ENCODE measurements around the gene NEUROD2.

The NEUROD2 gene

GRCh38 chr17:39639566-39640458 lies 32.1 kb upstream of the NEUROD2 start:
- no peaks in the 10 kb centered on the region for H3K36me3 ChIP-seq (ENCODE audit: insufficient read depth, insufficient read length, low read length)
- no peak overlapping the region for H3K4me3 ChIP-seq (ENCODE audit: insufficient read length, low read depth)
- TF ChIP-seq YY1 (IDR thresholded peaks at IDR 0.05; ENCODE audit: insufficient read depth, insufficient read length) (no peak), SUZ12 (IDR thresholded peaks at IDR 0.05; ENCODE audit: extremely low read depth, insufficient read depth, insufficient read length) (no peak), ZNF274 (IDR thresholded peaks at IDR 0.05; ENCODE audit: low read depth, low read length) (no peak)
- H3K9me3 ChIP-seq (ENCODE audit: insufficient read depth, low read length) = no peaks in the 10 kb centered on the region
- H3K4me1 ChIP-seq (ENCODE audit: insufficient read depth, insufficient read length) = peaks cover 40% of the 10 kb centered on the region
- H3K27me3 ChIP-seq (ENCODE audit: insufficient read depth, insufficient read length) = peaks cover 4% of the 10 kb centered on the region
- peak overlapping the region; percentile 54 for H3K9ac ChIP-seq (ENCODE audit: insufficient read length, low read depth)
- no peak for DNase-seq (ENCODE audit: low read depth, low spot score)

DNA sequence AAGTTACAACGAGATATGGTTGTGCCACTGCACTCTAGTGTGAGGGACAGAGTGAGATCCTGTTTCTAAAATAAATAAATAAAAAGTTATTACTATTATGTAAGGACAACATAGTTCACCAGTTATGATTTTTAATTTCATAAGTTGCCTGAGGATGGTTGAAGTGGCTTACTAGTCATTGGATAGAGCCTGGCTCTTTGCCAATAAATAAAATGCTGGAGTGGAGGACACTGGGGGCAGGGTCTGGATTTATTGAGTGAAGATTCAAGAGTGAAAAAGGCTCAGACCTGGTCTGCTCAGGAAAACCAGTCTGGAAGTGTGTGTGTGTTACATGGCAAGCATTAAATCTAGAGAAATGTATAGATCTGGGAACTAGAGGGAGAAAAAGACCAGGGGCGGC lies 31.3 kb upstream of the NEUROD2 start:
- peak overlapping the region; percentile 3 for H3K9ac ChIP-seq (ENCODE audit: insufficient read length, low read depth)
- TF ChIP-seq ZNF274 (IDR thresholded peaks at IDR 0.05; ENCODE audit: low read depth, low read length) (no peak), YY1 (IDR thresholded peaks at IDR 0.05; ENCODE audit: insufficient read depth, insufficient read length) (no peak), SUZ12 (IDR thresholded peaks at IDR 0.05; ENCODE audit: extremely low read depth, insufficient read depth, insufficient read length) (no peak)
- peaks cover 4% of the 10 kb centered on the region for H3K27me3 ChIP-seq (ENCODE audit: insufficient read depth, insufficient read length)
- no peaks in the 10 kb centered on the region for H3K9me3 ChIP-seq (ENCODE audit: insufficient read depth, low read length)
- H3K36me3 ChIP-seq (ENCODE audit: insufficient read depth, insufficient read length, low read length) = no peaks in the 10 kb centered on the region
- H3K4me3 ChIP-seq (ENCODE audit: insufficient read length, low read depth) = no peak overlapping the region
- DNase-seq (ENCODE audit: low read depth, low spot score) = no peak
- peaks cover 38% of the 10 kb centered on the region for H3K4me1 ChIP-seq (ENCODE audit: insufficient read depth, insufficient read length)

GRCh38 chr17:39638317-39638716 lies 30.6 kb upstream of the NEUROD2 start:
- TF ChIP-seq SUZ12 (IDR thresholded peaks at IDR 0.05; ENCODE audit: extremely low read depth, insufficient read depth, insufficient read length) (no peak), YY1 (IDR thresholded peaks at IDR 0.05; ENCODE audit: insufficient read depth, insufficient read length) (no peak), ZNF274 (IDR thresholded peaks at IDR 0.05; ENCODE audit: low read depth, low read length) (no peak)
- H3K4me1 ChIP-seq (ENCODE audit: insufficient read depth, insufficient read length) = peaks cover 36% of the 10 kb centered on the region

GRCh38 chr17:39636927-39637736 lies 29.4 kb upstream of the NEUROD2 start, which contains the start of gene STARD3:
STARD3 (plus strand) TSS chr17:39637144; CDS start chr17:39653532, 16,388 bp downstream.
- Histone ChIP-seq H3K36me3 (ENCODE audit: insufficient read depth, insufficient read length, low read length) (no peaks in the 10 kb centered on the region), H3K9ac (ENCODE audit: insufficient read length, low read depth) (peak within 1 kb of the TSS; percentile 95), H3K4me1 (ENCODE audit: insufficient read depth, insufficient read length) (peaks cover 37% of the 10 kb centered on the region), H3K9me3 (ENCODE audit: insufficient read depth, low read length) (no peaks in the 10 kb centered on the region), H3K4me3 (ENCODE audit: insufficient read length, low read depth) (peak within 1 kb of the TSS; percentile 83), H3K27me3 (ENCODE audit: insufficient read depth, insufficient read length) (peaks cover 4% of the 10 kb centered on the region)
- peak; percentile 79 for DNase-seq (ENCODE audit: low read depth, low spot score)
- TF ChIP-seq SUZ12 (IDR thresholded peaks at IDR 0.05; ENCODE audit: extremely low read depth, insufficient read depth, insufficient read length) (no peak), ZNF274 (IDR thresholded peaks at IDR 0.05; ENCODE audit: low read depth, low read length) (no peak), YY1 (IDR thresholded peaks at IDR 0.05; ENCODE audit: insufficient read depth, insufficient read length) (no peak)

More at GRCh38 chr17:39638317-39638716, 30.6 kb upstream of the NEUROD2 start:
- H3K36me3 ChIP-seq (ENCODE audit: insufficient read depth, insufficient read length, low read length) = no peaks in the 10 kb centered on the region
- DNase-seq (ENCODE audit: low read depth, low spot score) = no peak
- no peaks in the 10 kb centered on the region for H3K9me3 ChIP-seq (ENCODE audit: insufficient read depth, low read length)
- no peak overlapping the region for H3K4me3 ChIP-seq (ENCODE audit: insufficient read length, low read depth)
- H3K27me3 ChIP-seq (ENCODE audit: insufficient read depth, insufficient read length) = peaks cover 4% of the 10 kb centered on the region
- peak overlapping the region; percentile 95 for H3K9ac ChIP-seq (ENCODE audit: insufficient read length, low read depth)

GRCh38 chr17:39636587-39636926 lies 28.8 kb upstream of the NEUROD2 start:
- TF ChIP-seq SUZ12 (IDR thresholded peaks at IDR 0.05; ENCODE audit: extremely low read depth, insufficient read depth, insufficient read length) (no peak), ZNF274 (IDR thresholded peaks at IDR 0.05; ENCODE audit: low read depth, low read length) (no peak), YY1 (IDR thresholded peaks at IDR 0.05; ENCODE audit: insufficient read depth, insufficient read length) (no peak)
- H3K36me3 ChIP-seq (ENCODE audit: insufficient read depth, insufficient read length, low read length) = no peaks in the 10 kb centered on the region
- no peak for DNase-seq (ENCODE audit: low read depth, low spot score)
- H3K4me3 ChIP-seq (ENCODE audit: insufficient read length, low read depth) = peak overlapping the region; percentile 83
- peaks cover 4% of the 10 kb centered on the region for H3K27me3 ChIP-seq (ENCODE audit: insufficient read depth, insufficient read length)
- H3K9ac ChIP-seq (ENCODE audit: insufficient read length, low read depth) = peak overlapping the region; percentile 81
- peaks cover 41% of the 10 kb centered on the region for H3K4me1 ChIP-seq (ENCODE audit: insufficient read depth, insufficient read length)
- H3K9me3 ChIP-seq (ENCODE audit: insufficient read depth, low read length) = no peaks in the 10 kb centered on the region

GRCh38 chr17:39635614-39636176 lies 28.0 kb upstream of the NEUROD2 start:
- no peak for DNase-seq (ENCODE audit: low read depth, low spot score)
- H3K9me3 ChIP-seq (ENCODE audit: insufficient read depth, low read length) = no peaks in the 10 kb centered on the region
- H3K27me3 ChIP-seq (ENCODE audit: insufficient read depth, insufficient read length) = peaks cover 4% of the 10 kb centered on the region
- H3K4me3 ChIP-seq (ENCODE audit: insufficient read length, low read depth) = no peak overlapping the region
- TF ChIP-seq YY1 (IDR thresholded peaks at IDR 0.05; ENCODE audit: insufficient read depth, insufficient read length) = no peak
- no peak for TF ChIP-seq SUZ12 (IDR thresholded peaks at IDR 0.05; ENCODE audit: extremely low read depth, insufficient read depth, insufficient read length)
- no peak for TF ChIP-seq ZNF274 (IDR thresholded peaks at IDR 0.05; ENCODE audit: low read depth, low read length)
- H3K36me3 ChIP-seq (ENCODE audit: insufficient read depth, insufficient read length, low read length) = no peaks in the 10 kb centered on the region
- peaks cover 41% of the 10 kb centered on the region for H3K4me1 ChIP-seq (ENCODE audit: insufficient read depth, insufficient read length)
- peak overlapping the region; percentile 81 for H3K9ac ChIP-seq (ENCODE audit: insufficient read length, low read depth)
